GM23248 (cell line): ENCODE results near the gene MAPK8IP1. TPM values are rescaled to one million over a fixed set of nuclear protein-coding genes. Genes with fewer than 3 reads are reported as not detected.

Source experiments
- DNase-seq: peaks from one replicate; pipeline ENCODE4 v3.0.0-alpha.2; 2015
- H2AFZ ChIP-seq: fragments of 200-600 bp; sonication (generic); 2 replicates; pipeline ENCODE4 v1.6.1; 2016; ENCODE audit warnings: antibody characterized with exemption
- H3F3A ChIP-seq: fragments of 200-600 bp; sonication (generic); 2 replicates; pipeline ENCODE4 v1.6.1; 2016; ENCODE audit warnings: mild to moderate bottlenecking, antibody characterized with exemption, mixed run types; ENCODE audit not compliant: insufficient read depth
- H3K27ac ChIP-seq: fragments of 200-600 bp; sonication (generic); 2 replicates; pipeline ENCODE4 v1.5.1; 2016; ENCODE audit warnings: mild to moderate bottlenecking
- H3K27me3 ChIP-seq: fragments of 200-600 bp; sonication (generic); replicated peaks from 2 replicates; pipeline ENCODE4 v1.6.1; 2016; ENCODE audit warnings: mild to moderate bottlenecking; ENCODE audit not compliant: insufficient read depth
- H3K36me3 ChIP-seq: fragments of 200-600 bp; sonication (generic); 2 replicates; pipeline ENCODE4 v1.6.1; 2016; ENCODE audit warnings: low read depth, mild to moderate bottlenecking
- H3K4me1 ChIP-seq: fragments of 200-600 bp; sonication (generic); 2 replicates; pipeline ENCODE4 v1.6.1; 2016; ENCODE audit warnings: mild to moderate bottlenecking; ENCODE audit not compliant: insufficient read depth
- H3K4me2 ChIP-seq: fragments of 200-600 bp; sonication (generic); one replicate; pipeline ENCODE4 v1.6.1; 2016; ENCODE audit warnings: mild to moderate bottlenecking; ENCODE audit not compliant: unreplicated experiment
- H3K4me3 ChIP-seq: fragments of 200-600 bp; sonication (generic); 2 replicates; pipeline ENCODE4 v1.5.1; 2016; ENCODE audit warnings: mild to moderate bottlenecking
- H3K79me2 ChIP-seq: fragments of 200-600 bp; sonication (generic); 2 replicates; pipeline ENCODE4 v1.6.1; 2016; ENCODE audit warnings: mild to moderate bottlenecking; ENCODE audit not compliant: insufficient read depth
- H3K9ac ChIP-seq: fragments of 200-600 bp; sonication (generic); 2 replicates; pipeline ENCODE4 v1.6.1; 2016; ENCODE audit warnings: mild to moderate bottlenecking
- H3K9me2 ChIP-seq: fragments of 200-600 bp; sonication (generic); 2 replicates; pipeline ENCODE4 v1.6.1; 2016; ENCODE audit warnings: mixed run types, mild to moderate bottlenecking, moderate library complexity; ENCODE audit not compliant: insufficient read depth
- H3K9me3 ChIP-seq: fragments of 200-600 bp; sonication (generic); one replicate; pipeline ENCODE4 v1.6.1; 2017; ENCODE audit warnings: low read depth
- H4K20me1 ChIP-seq: fragments of 200-600 bp; sonication (generic); 2 replicates; pipeline ENCODE4 v1.6.0; 2016; ENCODE audit not compliant: insufficient read depth
- EZH2 ChIP-seq: fragments of 200-600 bp; sonication (generic); IDR thresholded peaks from 2 replicates; pipeline ENCODE4 v1.6.1; 2018; ENCODE audit warnings: antibody characterized with exemption, mild to moderate bottlenecking; ENCODE audit not compliant: insufficient read depth, poor library complexity, severe bottlenecking
- EZH2phosphoT487 ChIP-seq: fragments of 200-600 bp; sonication (generic); IDR thresholded peaks from 2 replicates; pipeline ENCODE4 v1.6.1; 2018; ENCODE audit warnings: antibody characterized with exemption, moderate library complexity, mild to moderate bottlenecking, low read depth; ENCODE audit not compliant: insufficient read depth
- WGBS, 2 experiments: methylation state at CpG; one replicate each; pipeline ENCODE4 v1.1.6; 2015 to 2017; ENCODE audit warnings: low lambda C conversion rate in 2 of 2, low coverage in 1 of 2; ENCODE audit errors: missing lambda C conversion rate in 2 of 2; 5-methylcytosine and 5-hydroxymethylcytosine counted together
- in situ Hi-C: fragments of 300-500 bp; cut with MboI; formaldehyde crosslinking; loops from 2 replicates; pipeline ENCODE4 v1.15.0; 2020
- polyA plus RNA-seq: library from polyadenylated mRNA; unstranded; fragments of >200 nt; fragmentation: Nextera tagmentation; extraction: Ambion mirVana; gene quantifications from 2 replicates; pipeline ENCODE4 v1.2.1, GENCODE V29; 2016
- total RNA-seq: library from RNA; depleted of rRNA; stranded (reverse); fragments of >200 nt; shearing (Covaris generic); gene quantifications from 2 replicates; pipeline ENCODE4 v1.2.3, GENCODE V29; 2014

The MAPK8IP1 gene
- total and polyA plus RNA-seq, 2 experiments from 2014 or later, result 1.8 to 9.5 TPM

- Histone ChIP-seq H3K4me2 (no peak overlapping the region), H3K9me3 (no peaks in the 10 kb centered on the region), H3F3A (0 out of 2 replicates have a peak, but pooled peaks cover 4% of the 10 kb centered on the region), H3K4me1 (peaks cover 8% of the 10 kb centered on the region; the same call in 1 of the 2 replicates), H3K27me3 (no peaks in the 10 kb centered on the region), H3K27ac (no peak overlapping the region), H3K9ac (no peak overlapping the region), H3K36me3 (no peaks in the 10 kb centered on the region), H3K79me2 (no peaks in the 10 kb centered on the region), H3K4me3 (no peak overlapping the region), H3K9me2 (no peaks in the 10 kb centered on the region), H4K20me1 (no peaks in the 10 kb centered on the region), H2AFZ (no peak overlapping the region)
- 71 to 81% methylated on average over 10 of the region's 10 CpGs for WGBS, 2 experiments
- TF ChIP-seq EZH2 (no peak), EZH2phosphoT487 (no peak)
- in situ Hi-C loops, result no loop called here
- DNase-seq, result no peak
Observed at GRCh38 chr11:45884596-45885185, 760 bp upstream of the MAPK8IP1 start.

GRCh38 chr11:45885921-45886721 is 670 bp downstream of the MAPK8IP1 start:
- Histone ChIP-seq H3K27ac (no peak overlapping the region), H3K4me3 (peak overlapping the region; percentile 68), H3K36me3 (no peaks in the 10 kb centered on the region), H3K27me3 (no peaks in the 10 kb centered on the region), H3F3A (no peaks in the 10 kb centered on the region), H2AFZ (peak overlapping the region; percentile 39; the same call in 1 of the 2 replicates), H3K4me1 (no peaks in the 10 kb centered on the region), H3K9me3 (no peaks in the 10 kb centered on the region), H4K20me1 (no peaks in the 10 kb centered on the region), H3K9me2 (no peaks in the 10 kb centered on the region), H3K9ac (no peak overlapping the region), H3K4me2 (peak overlapping the region; percentile 76), H3K79me2 (no peaks in the 10 kb centered on the region)
- 16 to 20% methylated on average over 30 to 43 of the region's 43 CpGs for WGBS, 2 experiments
- DNase-seq, result no peak
- in situ Hi-C loops, result no loop called here
- TF ChIP-seq EZH2phosphoT487 (no peak), EZH2 (no peak)

GRCh38 chr11:45886816-45887520 is 1.5 kb downstream of the MAPK8IP1 start:
- no peaks in the 10 kb centered on the region for H3K79me2 ChIP-seq
- H3K9me2 ChIP-seq, result no peaks in the 10 kb centered on the region
- H3K9me3 ChIP-seq, result no peaks in the 10 kb centered on the region
- H3K4me3 ChIP-seq, result no peak overlapping the region
- H3K4me2 ChIP-seq, result no peak overlapping the region
- no peaks in the 10 kb centered on the region for H3F3A ChIP-seq
- 62 to 79% methylated on average over 4 of the region's 4 CpGs for WGBS, 2 experiments
- no peak overlapping the region for H3K27ac ChIP-seq
- in situ Hi-C loops, result no loop called here
- TF ChIP-seq EZH2phosphoT487 (no peak), EZH2 (no peak)
- no peaks in the 10 kb centered on the region for H3K27me3 ChIP-seq
- H4K20me1 ChIP-seq, result no peaks in the 10 kb centered on the region
- no peak overlapping the region for H2AFZ ChIP-seq
- no peaks in the 10 kb centered on the region for H3K4me1 ChIP-seq
- H3K9ac ChIP-seq, result no peak overlapping the region
- no peak for DNase-seq
- H3K36me3 ChIP-seq, result no peaks in the 10 kb centered on the region

- no peak overlapping the region for H3K27ac ChIP-seq
- no peak for DNase-seq
- no peak for TF ChIP-seq EZH2
- no peak for TF ChIP-seq EZH2phosphoT487
- no peak overlapping the region for H3K4me2 ChIP-seq
- no peak overlapping the region for H3K4me3 ChIP-seq
- no peak overlapping the region for H3K9ac ChIP-seq
- H4K20me1 ChIP-seq, result no peaks in the 10 kb centered on the region
- H3K9me2 ChIP-seq, result no peaks in the 10 kb centered on the region
- no peaks in the 10 kb centered on the region for H3K36me3 ChIP-seq
- no peaks in the 10 kb centered on the region for H3K27me3 ChIP-seq
- 65 to 72% methylated on average over 10 of the region's 10 CpGs for WGBS, 2 experiments
- H2AFZ ChIP-seq, result no peak overlapping the region
- no peaks in the 10 kb centered on the region for H3K9me3 ChIP-seq
- no peaks in the 10 kb centered on the region for H3K79me2 ChIP-seq
- no peaks in the 10 kb centered on the region for H3K4me1 ChIP-seq
- in situ Hi-C loops, result no loop called here
- H3F3A ChIP-seq, result no peaks in the 10 kb centered on the region
Observed at GRCh38 chr11:45887587-45887986, 2.1 kb downstream of the MAPK8IP1 start.
